ENCODE measurements around the gene C5. TPM values are rescaled to one million over a fixed set of nuclear protein-coding genes. Genes with fewer than 3 reads are reported as not detected.
A peak's percentile ranks its signal among the peaks of the same experiment; 100 is the strongest.
"Not testable (repeated sequence)": the region's sequence is repeated elsewhere in the genome, so short reads cannot be mapped to it uniquely, and the experiment has no call there.

Gene C5
- polyA plus RNA-seq, 1 donor, result 6.0 TPM

DNA sequence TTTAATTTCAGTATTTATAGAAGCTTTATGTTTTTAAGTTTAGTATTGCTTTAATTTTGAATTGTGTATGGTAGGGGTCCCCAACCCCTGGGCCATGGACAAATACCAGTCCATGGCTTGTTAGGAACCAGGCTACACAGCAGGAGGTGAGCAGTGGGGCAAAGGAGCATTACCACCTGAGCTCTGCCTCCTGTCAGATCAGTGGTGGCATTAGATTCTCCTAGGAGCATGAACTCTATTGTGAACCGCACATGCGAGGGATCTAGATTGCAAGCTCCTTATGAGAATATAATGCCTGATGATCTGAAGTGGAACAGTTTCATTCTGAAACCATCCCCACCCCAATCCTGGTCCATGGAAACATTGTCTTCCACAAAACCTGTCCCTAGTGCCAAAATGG is 1.9 kb downstream of the C5 start:
- DNase-seq, result no peak

DNA sequence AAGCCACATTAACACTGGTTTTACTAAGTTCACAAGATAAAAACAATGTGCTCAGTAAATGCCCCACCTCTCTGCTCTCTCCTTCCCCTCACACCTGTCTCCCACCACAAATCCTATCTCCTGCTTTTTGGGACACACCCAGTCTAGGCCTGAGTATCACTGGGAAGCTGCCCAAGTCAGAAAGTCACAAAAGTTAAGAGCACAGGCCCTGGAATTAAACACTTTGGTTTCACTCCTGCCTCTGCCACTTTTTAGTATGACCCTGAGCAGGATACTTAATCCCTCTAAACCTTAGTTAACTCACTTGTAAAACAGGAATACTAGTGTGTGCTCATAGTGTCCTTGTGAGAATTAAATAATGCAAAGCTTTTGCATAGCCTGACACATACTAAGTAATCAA is 11.3 kb downstream of the C5 start:
- DNase-seq, result peak; percentile 38

DNA sequence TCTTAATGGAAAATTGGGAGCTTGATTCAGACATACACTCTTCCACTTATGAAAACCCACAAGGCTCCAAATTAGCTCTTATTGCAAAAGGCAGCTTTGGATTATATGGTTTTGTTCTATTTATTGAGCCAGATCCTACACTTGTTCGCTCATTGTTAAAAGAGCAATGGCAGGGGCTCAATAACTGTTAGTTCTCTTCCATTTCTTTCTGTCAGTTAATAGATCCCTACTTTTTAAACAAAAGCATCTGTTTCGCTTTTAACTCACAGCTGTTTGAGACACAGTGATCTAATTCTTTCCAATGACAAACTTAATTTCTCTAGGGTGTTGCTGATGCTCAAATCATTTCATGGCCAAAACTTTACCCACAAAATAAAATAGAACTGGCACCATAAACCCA is 11.7 kb downstream of the C5 start:
- DNase-seq, result peak; percentile 37

DNA sequence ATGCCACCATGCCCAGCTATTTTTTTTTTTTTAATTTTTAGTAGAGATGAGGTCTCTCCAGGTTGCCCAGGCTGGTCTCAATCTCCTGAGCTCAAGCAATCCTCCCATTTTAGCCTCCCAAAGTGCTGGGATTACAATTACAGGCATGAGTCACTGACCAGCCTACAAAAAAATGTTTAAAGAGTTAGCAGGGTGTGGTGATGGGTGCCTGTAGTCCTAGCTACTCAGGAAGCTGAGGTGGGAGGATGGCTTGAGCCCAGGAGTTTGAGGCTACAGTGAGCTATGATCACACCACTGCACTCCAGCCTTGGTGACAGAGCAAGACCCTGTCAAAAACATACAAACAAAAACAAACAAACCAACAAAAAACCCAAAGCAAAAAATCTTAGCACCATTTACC is 14.4 kb downstream of the C5 start:
- not testable (repeated sequence) for DNase-seq

DNA sequence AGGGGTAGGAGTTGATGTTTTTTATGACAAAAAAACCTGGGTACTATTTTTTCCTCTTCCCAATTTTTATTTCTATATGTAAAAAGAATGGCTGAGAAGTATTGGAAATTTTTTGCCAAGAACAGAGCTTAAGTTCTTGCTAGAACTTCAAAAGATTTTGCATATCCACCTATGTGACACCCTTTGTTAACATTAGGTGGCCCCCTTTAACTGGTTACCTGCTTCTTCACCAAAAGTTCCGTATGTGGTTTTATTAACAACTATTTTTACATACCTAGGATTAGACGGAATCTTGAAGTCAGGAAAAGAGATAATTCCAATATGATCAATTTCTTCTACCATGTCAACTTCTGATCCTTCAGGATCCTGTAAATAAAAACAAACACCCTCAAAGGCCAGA is 15.5 kb downstream of the C5 start:
- no peak for DNase-seq

DNA sequence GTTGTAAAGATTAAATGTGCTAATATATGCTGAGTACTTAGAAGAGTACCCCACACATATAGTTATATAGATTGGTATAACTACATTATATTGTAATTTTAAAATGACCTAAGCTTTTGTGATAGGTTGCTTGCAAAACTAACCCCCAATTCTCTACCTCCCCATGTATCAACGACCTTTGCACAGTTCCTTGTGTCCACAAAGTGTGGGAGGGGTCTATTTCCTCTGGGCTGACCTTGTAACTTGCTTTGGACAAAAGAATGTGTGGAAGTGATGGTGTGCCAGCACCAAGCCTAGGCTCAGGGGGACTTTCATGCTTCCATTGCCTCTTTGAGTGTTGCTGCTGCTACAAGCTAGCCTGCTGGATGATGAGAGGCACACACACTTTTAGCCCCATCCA is 20.6 kb downstream of the C5 start:
- DNase-seq, result no peak

DNA sequence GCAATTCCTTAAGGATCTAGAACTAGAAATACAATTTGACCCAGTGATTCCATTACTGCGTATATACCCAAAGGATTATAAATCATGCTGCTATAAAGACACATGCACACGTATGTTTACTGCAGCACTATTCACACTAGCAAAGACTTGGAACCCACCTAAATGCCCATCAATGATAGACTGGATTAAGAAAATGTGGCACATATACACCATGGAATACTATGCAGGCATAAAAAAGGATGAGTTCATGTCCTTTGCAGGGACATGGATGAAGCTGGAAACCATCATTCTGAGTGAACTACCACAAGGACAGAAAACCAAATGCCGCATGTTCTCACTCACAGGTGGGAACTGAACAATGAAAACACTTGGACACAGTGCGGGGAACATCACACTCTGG is 21.8 kb downstream of the C5 start:
- DNase-seq, result not testable (repeated sequence)

DNA sequence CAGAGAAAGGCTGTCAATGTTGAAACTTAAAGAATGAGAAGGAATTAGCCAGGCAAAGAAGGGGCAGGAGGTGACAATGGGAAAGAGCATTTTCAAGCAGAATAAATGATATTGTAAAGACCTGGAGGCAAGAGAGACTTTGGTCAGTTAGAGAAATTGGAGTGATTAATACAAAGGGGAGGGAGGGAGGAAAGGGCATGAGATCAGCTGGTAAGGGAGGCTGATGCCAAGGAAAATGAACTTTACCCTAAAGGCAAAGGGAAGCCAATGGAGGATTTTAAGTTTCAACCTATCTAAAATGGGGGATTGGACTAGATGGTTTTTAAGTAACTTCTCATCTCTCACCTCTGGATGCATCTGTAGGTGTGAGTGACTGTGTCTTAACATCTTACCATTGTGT is 23.3 kb downstream of the C5 start:
- no peak for DNase-seq

DNA sequence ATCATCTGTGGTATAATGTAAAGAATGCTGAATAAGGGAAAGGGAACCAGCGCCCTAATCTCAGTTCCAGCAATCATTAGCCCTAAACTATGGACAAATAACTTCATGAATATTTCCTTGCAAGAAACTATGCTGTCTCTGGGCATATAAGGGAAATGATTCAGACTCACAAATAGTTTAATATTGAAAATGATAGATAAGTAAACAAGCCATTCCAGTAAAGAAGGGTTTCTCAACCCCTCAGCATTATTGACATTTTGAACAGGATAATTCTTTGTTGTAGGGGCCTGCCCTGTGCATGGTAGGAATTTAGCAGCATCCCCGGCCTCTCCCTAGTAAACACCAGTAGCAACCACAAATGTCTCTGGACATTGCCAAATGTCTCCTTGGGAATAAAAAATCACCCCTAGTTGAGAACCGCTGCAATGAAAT is 23.8 kb downstream of the C5 start:
- DNase-seq, result no peak

DNA sequence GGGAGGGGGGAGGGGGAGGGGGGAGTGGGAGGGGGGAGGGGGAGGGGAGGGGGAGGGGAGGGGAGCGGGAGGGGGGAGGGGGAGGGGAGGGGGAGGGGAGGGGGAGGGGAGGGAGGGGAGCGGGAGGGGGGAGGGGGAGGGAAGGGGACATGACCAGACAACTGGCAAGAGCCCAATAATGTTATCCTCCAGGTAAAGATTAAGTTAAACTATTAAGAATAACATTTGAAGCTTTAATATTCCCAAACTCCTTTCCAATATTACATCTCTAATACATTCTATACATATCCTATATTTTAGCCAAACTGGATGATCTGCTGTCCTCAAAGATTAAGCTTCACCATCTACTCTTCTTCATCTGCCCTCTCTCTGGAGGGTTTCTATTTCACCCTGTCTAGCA is 25.8 kb downstream of the C5 start:
- DNase-seq, result no peak

DNA sequence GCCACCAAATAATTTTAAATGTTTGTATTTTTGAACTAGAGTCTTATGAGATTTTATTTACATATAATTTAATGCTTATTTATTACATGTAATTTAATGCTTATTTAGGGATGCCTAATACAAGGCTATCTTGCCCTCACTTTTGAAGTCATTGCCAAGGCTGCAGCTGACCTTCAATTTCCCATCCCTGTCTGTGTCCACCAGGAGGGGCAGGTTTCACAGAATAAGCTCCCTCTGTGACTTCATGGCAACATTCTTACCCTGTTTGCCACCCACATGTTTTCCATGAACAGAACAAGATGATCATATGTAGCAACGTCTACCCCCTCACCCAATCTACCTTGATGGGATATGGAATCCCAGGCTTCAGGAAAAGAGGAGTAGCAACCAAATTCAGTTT is 27.0 kb downstream of the C5 start:
- DNase-seq, result no peak

DNA sequence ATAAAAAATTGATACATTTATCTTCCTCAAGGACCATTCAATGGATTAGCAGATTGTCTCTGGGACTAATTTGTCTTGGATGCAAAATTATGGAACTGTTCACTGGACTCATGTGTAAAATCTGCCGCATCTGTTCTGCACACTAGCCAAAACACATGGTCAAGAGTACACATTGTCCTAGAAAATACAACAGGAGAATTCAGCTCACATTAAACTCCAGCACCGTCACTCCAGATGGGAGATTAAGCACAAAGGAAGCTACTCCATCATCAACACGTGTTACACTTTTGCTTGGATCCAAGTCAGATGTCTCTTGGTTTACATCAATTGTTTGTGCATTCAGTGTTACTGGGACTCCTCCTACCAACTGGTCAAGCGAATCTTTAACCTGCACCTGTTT is 28.8 kb downstream of the C5 start:
- peak; percentile 86 for DNase-seq

DNA sequence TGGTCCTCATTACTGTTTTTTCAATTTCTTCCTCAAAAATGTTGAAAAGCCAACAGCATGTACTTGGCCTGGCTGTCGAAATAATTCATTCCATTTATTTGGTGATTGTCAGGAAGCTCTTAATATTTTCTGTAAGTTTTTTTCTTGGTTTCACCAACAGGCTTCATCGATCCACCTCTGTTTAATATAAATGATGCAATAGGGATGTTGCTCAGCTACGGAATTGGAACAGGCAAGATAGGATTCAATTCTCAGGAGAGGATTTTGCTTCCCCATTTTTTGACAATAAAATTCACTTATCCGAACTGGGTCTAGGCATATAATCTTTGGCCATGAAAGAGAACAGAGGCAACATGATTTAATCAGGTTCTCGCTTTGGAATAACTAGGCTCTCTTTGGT is 30.8 kb downstream of the C5 start:
- no peak for DNase-seq

DNA sequence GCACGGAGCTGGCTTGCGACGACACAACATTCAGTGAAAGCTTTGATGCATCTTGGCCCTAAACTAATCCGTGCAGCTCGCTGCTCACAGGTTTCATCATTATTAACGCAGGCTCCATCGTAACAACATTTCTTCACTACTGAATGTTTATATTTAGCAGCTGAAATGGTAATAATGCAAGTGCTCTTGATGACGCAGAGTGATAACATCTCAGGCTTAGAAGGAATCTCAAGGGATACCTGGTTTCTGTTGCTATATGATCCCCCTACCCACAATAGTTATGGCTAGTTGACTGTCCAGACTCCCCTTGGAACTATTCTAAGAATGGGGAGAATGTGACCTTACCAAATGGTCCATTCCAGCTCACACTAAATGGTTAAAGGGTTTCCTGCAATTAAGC is 36.2 kb downstream of the C5 start:
- DNase-seq, result no peak

DNA sequence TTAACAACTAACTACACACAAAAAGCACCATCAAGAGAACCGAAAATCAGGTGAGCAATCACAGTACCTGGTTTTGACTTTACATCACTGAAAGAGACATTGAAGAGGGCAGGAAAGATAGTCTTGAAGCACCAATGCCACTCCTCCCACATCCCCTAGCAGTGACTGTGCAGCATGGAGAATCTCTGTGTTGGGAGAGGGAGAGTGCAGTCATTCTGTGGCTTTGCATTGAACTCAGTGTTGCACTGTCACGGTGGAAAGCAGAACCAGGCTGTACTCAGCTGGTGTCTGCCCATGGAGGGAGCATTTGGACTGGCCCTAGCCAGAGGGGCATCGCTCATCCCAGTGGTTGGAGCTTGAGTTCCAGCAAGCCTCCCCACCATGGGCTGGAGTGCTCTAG is 40.4 kb downstream of the C5 start:
- DNase-seq, result no peak

DNA sequence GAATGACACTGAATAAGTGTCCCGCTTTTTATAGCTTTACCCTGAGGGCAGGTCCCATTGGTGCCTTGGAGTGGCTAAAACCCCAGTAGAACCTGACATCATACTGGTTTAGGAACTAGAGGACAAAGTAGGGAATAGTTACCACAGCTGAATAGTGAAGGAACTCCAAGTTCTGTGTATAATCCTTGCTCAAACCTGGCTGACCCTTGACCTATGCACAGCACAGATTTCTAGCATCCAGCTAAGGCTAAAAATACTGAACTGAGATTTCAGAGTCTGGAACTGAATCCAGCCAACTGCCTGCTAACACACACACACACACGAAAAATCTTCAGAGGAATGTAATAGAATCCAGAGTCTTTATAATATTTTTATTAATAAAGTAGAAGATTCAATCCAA is 50.8 kb downstream of the C5 start:
- DNase-seq, result no peak

DNA sequence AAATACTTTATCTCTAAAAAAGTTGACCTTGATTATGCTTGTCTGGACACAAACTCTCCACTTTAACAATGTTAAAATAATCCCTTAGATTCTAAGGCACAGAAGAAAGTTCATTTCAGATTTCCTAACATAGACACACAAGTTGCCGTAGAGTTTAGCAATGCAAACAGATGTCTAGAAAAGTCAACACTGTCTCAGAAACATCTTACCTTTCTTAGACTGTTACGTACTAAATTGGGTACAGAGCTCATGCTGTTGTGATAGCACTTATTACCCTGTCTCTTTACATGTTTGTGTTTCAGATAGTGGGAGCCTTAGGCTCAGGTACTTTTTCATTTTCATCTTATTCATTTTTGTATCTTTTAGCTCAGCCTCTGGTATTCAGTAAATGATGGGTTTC is 52.0 kb downstream of the C5 start:
- no peak for DNase-seq

DNA sequence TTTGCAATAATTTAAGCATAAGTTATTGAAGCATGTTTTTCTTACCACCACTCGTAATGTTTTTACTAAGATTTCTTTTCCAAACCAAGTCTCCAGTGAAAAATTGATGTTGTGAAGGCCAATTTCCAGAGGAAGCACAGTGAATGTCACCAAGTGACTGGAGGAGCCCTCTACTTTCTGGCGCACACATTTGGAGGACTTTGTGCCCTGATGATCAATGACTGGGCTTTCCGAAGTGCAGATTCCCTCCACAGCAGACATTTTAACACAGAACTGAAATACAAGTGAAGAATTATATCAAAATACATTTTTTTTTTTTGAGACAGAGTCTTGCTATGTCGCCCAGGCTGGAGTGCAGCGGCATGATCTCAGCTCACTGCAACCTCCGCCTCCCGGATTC is 52.6 kb downstream of the C5 start:
- no peak for DNase-seq

DNA sequence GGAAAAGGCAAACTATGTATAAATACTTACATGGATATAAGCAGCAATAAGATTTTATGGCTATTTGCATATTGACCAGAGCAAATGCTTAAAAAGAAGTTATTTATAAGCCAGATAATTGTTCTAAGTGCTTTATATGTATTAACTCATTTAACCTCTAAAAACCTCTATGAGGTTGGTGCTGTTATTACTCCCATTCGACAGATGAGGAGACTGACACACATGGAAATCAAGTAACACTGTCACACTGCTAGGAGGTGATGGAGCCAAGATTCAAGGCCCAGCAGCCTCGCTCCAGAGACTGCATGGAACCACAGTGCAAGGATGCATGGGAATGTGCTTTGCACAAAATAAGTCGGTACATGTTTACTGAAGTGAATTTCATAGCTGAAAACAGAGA is 53.7 kb downstream of the C5 start:
- no peak for DNase-seq

DNA sequence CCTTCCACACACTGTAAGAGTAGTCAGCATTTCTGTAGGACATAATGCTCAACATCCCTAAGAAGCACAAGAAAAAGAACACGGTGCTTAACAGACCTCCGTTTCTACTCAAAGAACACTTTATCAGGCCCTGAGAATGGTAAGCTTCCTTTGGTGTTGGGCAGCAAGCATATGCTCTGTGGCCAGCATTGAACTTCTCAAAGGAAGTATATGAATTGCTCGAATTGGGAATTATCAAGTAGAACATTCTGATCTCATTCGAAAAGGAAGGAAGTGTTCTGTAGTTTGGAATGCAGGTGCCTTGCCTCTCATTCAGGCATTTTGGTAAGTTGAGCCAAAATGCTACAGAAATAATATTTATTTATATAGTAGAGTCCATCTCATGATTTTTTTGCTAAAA is 61.0 kb downstream of the C5 start:
- no peak for DNase-seq

DNA sequence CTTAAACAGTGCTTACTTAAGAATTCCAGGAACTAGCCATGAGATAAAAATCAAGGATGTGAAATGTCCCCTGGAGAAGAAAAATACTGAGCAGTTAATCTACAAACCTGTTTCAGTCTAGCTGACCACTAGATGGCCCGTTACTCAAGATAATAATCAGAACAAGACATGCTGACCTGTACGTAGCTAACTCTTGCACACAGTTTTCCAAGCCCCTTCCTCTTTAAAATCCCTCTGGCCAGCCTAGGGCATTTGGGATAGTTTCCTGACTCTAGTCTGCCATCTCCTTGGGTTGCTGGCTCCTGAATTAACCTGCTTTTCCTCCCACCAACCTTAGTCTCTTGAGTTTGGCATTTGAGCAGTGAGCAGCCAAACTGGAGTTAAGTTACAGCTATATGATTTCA is 64.3 kb downstream of the C5 start:
- DNase-seq, result peak; percentile 59

DNA sequence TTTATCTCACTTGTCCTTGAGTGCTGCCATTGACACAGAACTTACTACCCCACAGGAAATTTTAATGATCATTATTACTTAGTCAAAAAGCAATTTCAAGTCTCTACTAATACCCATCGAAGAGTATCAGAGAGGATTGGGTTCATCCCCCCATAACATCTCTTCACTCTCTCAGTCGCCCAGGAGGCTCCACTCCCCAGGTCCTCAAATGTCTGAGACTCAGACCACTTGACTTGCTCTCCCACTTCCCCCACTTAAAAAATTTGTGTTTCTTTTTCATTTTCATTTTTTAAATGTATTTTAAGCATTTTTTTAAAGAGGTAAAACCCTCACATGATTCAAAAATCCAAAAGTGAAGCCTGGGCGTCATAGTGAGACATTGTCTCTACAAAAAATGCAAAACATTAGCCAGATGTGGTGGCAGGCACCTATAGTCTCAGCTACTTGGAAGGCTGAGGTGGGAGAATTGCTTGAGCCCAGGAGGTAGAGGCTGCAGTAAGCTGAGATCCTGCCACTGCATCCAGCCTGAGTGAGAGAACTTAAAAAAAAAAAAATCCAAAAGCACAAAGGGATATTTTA is 66.7 kb downstream of the C5 start:
- DNase-seq, result no peak

DNA sequence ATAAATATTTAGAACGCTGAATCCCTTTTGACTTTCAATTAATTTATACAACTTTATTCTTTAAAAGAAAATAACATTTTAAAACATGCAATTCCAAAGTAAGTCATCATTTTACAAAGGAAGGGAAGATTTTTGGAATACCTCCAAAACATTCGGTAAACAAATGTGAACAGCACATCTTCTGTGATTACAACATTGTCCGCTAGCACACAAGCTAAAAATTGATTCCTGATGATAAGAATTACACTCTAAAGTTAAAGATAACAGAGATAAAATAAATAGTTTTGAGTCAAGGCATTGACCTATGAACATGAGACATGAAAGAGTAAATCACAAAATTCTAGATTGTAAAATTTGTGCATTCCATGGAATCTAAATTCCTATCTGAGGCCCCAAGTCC is 67.2 kb downstream of the C5 start:
- no peak for DNase-seq

DNA sequence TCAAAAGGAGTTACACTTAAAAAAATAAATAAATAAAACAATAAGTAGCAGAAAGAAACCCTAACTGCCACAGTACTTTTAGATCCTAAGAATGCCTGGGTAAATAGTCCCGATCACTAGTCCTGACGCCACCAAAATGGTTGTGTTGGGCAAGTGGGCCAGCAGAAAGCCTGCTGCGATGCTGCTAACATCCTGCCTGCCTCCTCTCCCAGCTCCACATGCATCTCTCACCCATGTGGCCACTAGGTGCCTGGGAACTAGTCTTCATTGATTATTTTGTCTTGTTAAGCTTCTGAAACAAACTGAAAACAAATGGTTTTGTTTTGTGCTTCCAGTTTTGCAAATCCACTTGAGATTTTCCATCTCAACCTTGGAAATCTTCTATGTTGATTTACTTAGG is 69.1 kb downstream of the C5 start:
- no peak for DNase-seq

DNA sequence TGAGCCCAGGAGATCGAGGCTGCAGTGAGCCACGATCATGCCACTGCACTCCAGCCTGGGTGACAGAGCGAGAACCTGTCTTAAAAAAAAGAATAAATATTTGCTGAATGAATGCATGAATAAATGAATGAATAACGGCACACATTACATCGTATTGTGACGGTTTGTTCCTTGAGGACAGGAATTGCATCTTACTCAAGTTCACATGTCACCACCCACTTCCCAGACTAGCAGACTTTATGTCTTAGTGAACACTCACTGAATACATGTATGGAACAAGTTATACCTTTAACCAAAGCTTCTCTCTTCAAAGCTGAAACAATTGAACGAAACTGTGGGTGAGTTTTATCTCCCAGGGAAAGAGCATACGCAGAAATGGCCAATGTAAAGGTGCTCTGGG is 70.3 kb downstream of the C5 start:
- no peak for DNase-seq

DNA sequence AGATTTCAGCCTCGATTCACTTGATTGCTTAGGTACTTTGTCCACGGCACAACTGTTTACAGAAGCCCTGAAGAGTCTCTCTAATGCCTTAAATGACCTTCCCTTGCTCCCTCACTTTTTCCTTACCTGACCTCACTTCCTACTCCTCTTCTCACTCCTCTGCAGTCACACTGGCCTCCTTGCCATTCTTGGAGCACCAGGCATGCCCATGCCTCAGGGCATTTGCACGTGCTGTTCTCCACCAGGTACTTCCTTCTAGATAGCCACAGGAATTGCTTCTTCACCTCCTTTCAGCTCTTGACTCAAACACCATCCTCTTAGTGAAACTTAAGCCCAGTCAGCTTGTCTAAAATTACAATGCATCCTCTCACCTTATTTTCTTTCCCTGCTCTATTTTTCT is 71.1 kb downstream of the C5 start:
- no peak for DNase-seq

Measured in hindlimb muscle (tissue), 1 donor.